Testis (tissue), 3 donors: ENCODE measurements around the gene NUP42. TPM values are rescaled to one million over a fixed set of nuclear protein-coding genes. Genes with fewer than 3 reads are reported as not detected.

Experiments
- DNase-seq: peaks from one replicate; pipeline ENCODE4 v3.0.0-alpha.2; 2019
- H3K27ac ChIP-seq, 2 donors: fragments of 200-600 bp; sonication (generic); one replicate each; pipeline ENCODE4 v1.5.1; 2019
- H3K27me3 ChIP-seq: fragments of 200-600 bp; sonication (generic); one replicate; pipeline ENCODE4 v1.5.1; 2019
- H3K36me3 ChIP-seq: fragments of 200-600 bp; sonication (generic); one replicate; pipeline ENCODE4 v1.5.1; 2017; ENCODE audit warnings: low read depth; ENCODE audit errors: missing control alignments
- H3K4me1 ChIP-seq: fragments of 200-600 bp; sonication (generic); one replicate; pipeline ENCODE4 v1.5.1; 2019
- H3K4me3 ChIP-seq, 2 donors: fragments of 200-600 bp; sonication (generic); one replicate each; pipeline ENCODE4 v1.5.1; 2017 to 2019
- H3K9me3 ChIP-seq: fragments of 200-600 bp; sonication (generic); one replicate; pipeline ENCODE4 v1.5.1; 2017
- CTCF ChIP-seq, 3 experiments: fragments of 450-650 bp in 2 of 3; fragments of 200-600 bp in 1 of 3; sonication (generic) in 1 of 3; IDR thresholded peaks; one replicate each; pipeline ENCODE4 v1.5.1; 2016 to 2019; ENCODE audit warnings: antibody characterized with exemption in 3 of 3, mild to moderate bottlenecking in 2 of 3, moderate library complexity in 1 of 3
- POLR2A ChIP-seq: fragments of 450-650 bp; IDR thresholded peaks from one replicate; pipeline ENCODE4 v1.6.1; 2017; ENCODE audit warnings: antibody characterized with exemption, mild to moderate bottlenecking, moderate library complexity
- WGBS, 2 donors: methylation state at CpG; one replicate each; pipeline ENCODE4 v1.1.5; 2018; 5-methylcytosine and 5-hydroxymethylcytosine counted together
- intact Hi-C: fragments of 100-400 bp; cut with DNase I; formaldehyde crosslinking; loops from one replicate; pipeline ENCODE4 v1.15.1; 2023; ENCODE audit warnings: low total_unique reads
- polyA plus RNA-seq: library from polyadenylated mRNA; stranded (reverse); fragments of 350-450 nt; fragmentation: Illumina TruSeq; extraction: RNeasy Lipid Tissue Mini Kit (QIAGEN cat#74804); gene quantifications from one replicate; pipeline ENCODE4 v1.2.3, GENCODE V29; 2014; ENCODE audit warnings: low read depth, low replicate concordance; ENCODE audit not compliant: insufficient read depth
- total RNA-seq, 2 donors: library from RNA; depleted of rRNA; stranded (reverse); fragments of >200 nt; gene quantifications; one replicate each; pipeline ENCODE4 v1.2.3, GENCODE V29; 2016

The NUP42 gene
- total and polyA plus RNA-seq, 3 donors from 2014 or later: 63.3 to 70.4 (median 66.1) TPM

- Histone ChIP-seq H3K27ac (no peak overlapping the region), H3K36me3 (no peaks in the 10 kb centered on the region), H3K9me3 (no peaks in the 10 kb centered on the region), H3K4me1 (no peaks in the 10 kb centered on the region), H3K4me3 (no peak overlapping the region), H3K27me3 (no peaks in the 10 kb centered on the region)
- 81 to 89% methylated on average over 5 of the region's 5 CpGs for WGBS, 2 donors
- DNase-seq: no peak
- TF ChIP-seq POLR2A (no peak), CTCF (IDR thresholded peaks at IDR 0.05) (no peak)
- intact Hi-C loops: no loop called here
Measured at GRCh38 chr7:23167691-23168090, 14.2 kb upstream of the NUP42 start.

- TF ChIP-seq POLR2A: no peak
- TF ChIP-seq CTCF (IDR thresholded peaks at IDR 0.05): no peak
Measured at GRCh38 chr7:23168111-23168885, 13.6 kb upstream of the NUP42 start.

GRCh38 chr7:23175938-23176337 is 5.9 kb upstream of the NUP42 start:
- Histone ChIP-seq H3K36me3 (no peaks in the 10 kb centered on the region), H3K27me3 (no peaks in the 10 kb centered on the region), H3K27ac (no peak overlapping the region), H3K9me3 (no peaks in the 10 kb centered on the region), H3K4me3 (no peak overlapping the region), H3K4me1 (no peaks in the 10 kb centered on the region)
- no peak for DNase-seq
- intact Hi-C loops: no loop called here
- 87 to 89% methylated on average over 2 of the region's 2 CpGs for WGBS, 2 donors
- TF ChIP-seq POLR2A (no peak), CTCF (IDR thresholded peaks at IDR 0.05) (no peak)

More at GRCh38 chr7:23168111-23168885, 13.6 kb upstream of the NUP42 start:
- DNase-seq: no peak
- Histone ChIP-seq H3K27ac (no peak overlapping the region), H3K4me3 (no peak overlapping the region), H3K27me3 (no peaks in the 10 kb centered on the region), H3K4me1 (no peaks in the 10 kb centered on the region), H3K36me3 (no peaks in the 10 kb centered on the region), H3K9me3 (no peaks in the 10 kb centered on the region)
- WGBS, 2 donors: 85 to 89% methylated on average over 8 of the region's 8 CpGs
- intact Hi-C loops: no loop called here

- WGBS, 2 donors: 67 to 76% methylated on average over 20 of the region's 20 CpGs
- no peaks in the 10 kb centered on the region for H3K27me3 ChIP-seq
- DNase-seq: no peak
- intact Hi-C loops: loop anchor here (10.0 kb wide), 1 partner anchor 79 kb away; the partner anchor contains the start of gene KLHL7
- H3K4me3 ChIP-seq: peak overlapping the region; percentile 75 to 93
- peaks cover 8% of the 10 kb centered on the region for H3K4me1 ChIP-seq
- no peaks in the 10 kb centered on the region for H3K36me3 ChIP-seq
- no peak overlapping the region for H3K27ac ChIP-seq
- TF ChIP-seq POLR2A (no peak), CTCF (IDR thresholded peaks at IDR 0.05) (no peak)
- no peaks in the 10 kb centered on the region for H3K9me3 ChIP-seq
Measured at GRCh38 chr7:23183279-23184012, 1.6 kb downstream of the NUP42 start.
